Esophagus squamous epithelium (tissue), 5 donors: Measurements from ENCODE around the gene MAP7D1. TPM values are rescaled to one million over a fixed set of nuclear protein-coding genes. Genes with fewer than 3 reads are reported as not detected.

ENCODE experiments used
- DNase-seq: peaks from one replicate; lab custom pipeline; 2025; lab: John Stamatoyannopoulos, UW
- H3K27ac ChIP-seq, 4 donors: fragments of 200-600 bp; sonication (generic); one replicate each; pipeline ENCODE4 v1.5.1; 2016 to 2019; ENCODE audit warnings: mild to moderate bottlenecking in 1 of 4
- H3K27me3 ChIP-seq, 4 donors: fragments of 200-600 bp; sonication (generic); 1 replicate in 3 of 4; 2 replicates in 1 of 4; pipeline versions ENCODE4 v1.5.1 to v1.6.0; 2017 to 2021; ENCODE audit warnings: antibody characterized with exemption in 1 of 4
- H3K36me3 ChIP-seq, 3 donors: fragments of 200-600 bp; sonication (generic); one replicate each; pipeline ENCODE4 v1.5.1; 2016 to 2019
- H3K4me1 ChIP-seq, 3 donors: fragments of 200-600 bp; sonication (generic); one replicate each; pipeline ENCODE4 v1.5.1; 2017 to 2019
- H3K4me3 ChIP-seq, 4 donors: fragments of 200-600 bp; sonication (generic); 1 replicate in 3 of 4; 2 replicates in 1 of 4; pipeline ENCODE4 v1.5.1; 2016 to 2019; ENCODE audit warnings: mild to moderate bottlenecking in 2 of 4, moderate library complexity in 1 of 4
- H3K9me3 ChIP-seq, 3 donors: fragments of 200-600 bp; sonication (generic); one replicate each; pipeline ENCODE4 v1.5.1; 2016 to 2019
- CTCF ChIP-seq, 6 experiments: fragments of 450-650 bp in 4 of 6; fragments of 200-600 bp in 2 of 6; sonication (generic) in 2 of 6; IDR thresholded peaks; one replicate each; pipeline ENCODE4 v1.5.1; 2016 to 2019; ENCODE audit warnings: antibody characterized with exemption in 6 of 6, mild to moderate bottlenecking in 4 of 6, moderate library complexity in 4 of 6
- POLR2A ChIP-seq, 4 donors: fragments of 450-650 bp; IDR thresholded peaks; one replicate each; pipeline ENCODE4 v1.6.1; 2017; ENCODE audit warnings: antibody characterized with exemption in 4 of 4, mild to moderate bottlenecking in 4 of 4, moderate library complexity in 3 of 4
- WGBS, 2 donors: methylation state at CpG; one replicate each; pipeline ENCODE4 v1.1.5; 2018; 5-methylcytosine and 5-hydroxymethylcytosine counted together
- intact Hi-C: fragments of 100-400 bp; cut with DNase I; formaldehyde crosslinking; loops from one replicate; pipeline ENCODE4 v1.15.0; 2022
- total RNA-seq, 4 donors: library from RNA; depleted of rRNA; stranded (reverse); fragments of >200 nt; gene quantifications; one replicate each; pipeline ENCODE4 v1.1.0, GENCODE V29; 2016
- donor health status: DM: yes; HTN: yes; CAD: no.

Gene MAP7D1
- total RNA-seq, 4 donors from 2014 or later, result 59.4 to 180 (median 92.9) TPM

- no peaks in the 10 kb centered on the region for H3K27me3 ChIP-seq
- H3K4me1 ChIP-seq, result peaks cover 53 to 95% (median 81%) of the 10 kb centered on the region in 3 donors
- no peak for DNase-seq
- intact Hi-C loops, result no loop called here
- no peaks in the 10 kb centered on the region for H3K9me3 ChIP-seq
- no peak overlapping the region for H3K4me3 ChIP-seq
- peak overlapping the region; percentile 85 to 100 (median 94) for H3K27ac ChIP-seq
- 33 to 67% methylated on average over 1 of the region's 1 CpG for WGBS, 2 donors
- no peak for TF ChIP-seq CTCF (IDR thresholded peaks at IDR 0.05)
- no peak for TF ChIP-seq POLR2A (IDR thresholded peaks at IDR 0.05)
- H3K36me3 ChIP-seq, result peaks cover 0 to 12% (median 0%) of the 10 kb centered on the region in 3 donors
Observed at GRCh38 chr1:36162680-36163239, 6.8 kb downstream of the MAP7D1 start.

GRCh38 chr1:36163426-36163825 is 7.5 kb downstream of the MAP7D1 start:
- DNase-seq, result no peak
- H3K4me1 ChIP-seq, result peaks cover 49 to 95% (median 80%) of the 10 kb centered on the region in 3 donors

GRCh38 chr1:36164361-36164760 is 8.4 kb downstream of the MAP7D1 start:
- intact Hi-C loops, result no loop called here
- Histone ChIP-seq H3K27me3 (no peaks in the 10 kb centered on the region), H3K27ac (peak overlapping the region in 3 of 4 donors; percentile 7 to 19 (median 15)), H3K36me3 (peaks cover 0 to 21% (median 0%) of the 10 kb centered on the region in 3 donors), H3K4me1 (peaks cover 46 to 95% (median 76%) of the 10 kb centered on the region in 3 donors), H3K4me3 (no peak overlapping the region), H3K9me3 (no peaks in the 10 kb centered on the region)
- no peak for DNase-seq
- WGBS, 2 donors, result 83 to 96% methylated on average over 2 of the region's 2 CpGs
- TF ChIP-seq POLR2A (IDR thresholded peaks at IDR 0.05) (no peak), CTCF (IDR thresholded peaks at IDR 0.05) (no peak)

More at GRCh38 chr1:36163426-36163825, 7.5 kb downstream of the MAP7D1 start:
- intact Hi-C loops, result no loop called here
- Histone ChIP-seq H3K9me3 (no peaks in the 10 kb centered on the region), H3K36me3 (peaks cover 0 to 19% (median 0%) of the 10 kb centered on the region in 3 donors), H3K27me3 (no peaks in the 10 kb centered on the region), H3K27ac (peak overlapping the region in 3 of 4 donors; percentile 94 to 100 (median 95)), H3K4me3 (no peak overlapping the region)
- TF ChIP-seq CTCF (IDR thresholded peaks at IDR 0.05) (no peak), POLR2A (IDR thresholded peaks at IDR 0.05) (no peak)

- no peak for DNase-seq
- peak overlapping the region in 1 of 4 donors; percentile 6 for H3K27ac ChIP-seq
Observed at GRCh38 chr1:36165145-36165544, 9.2 kb downstream of the MAP7D1 start.

More at GRCh38 chr1:36165145-36165544, 9.2 kb downstream of the MAP7D1 start:
- 90 to 94% methylated on average over 1 of the region's 1 CpG for WGBS, 2 donors
- TF ChIP-seq POLR2A (IDR thresholded peaks at IDR 0.05) (no peak), CTCF (IDR thresholded peaks at IDR 0.05) (no peak)
- H3K27me3 ChIP-seq, result no peaks in the 10 kb centered on the region
- peaks cover 0 to 24% (median 0%) of the 10 kb centered on the region in 3 donors for H3K36me3 ChIP-seq
- peaks cover 38 to 95% (median 68%) of the 10 kb centered on the region in 3 donors for H3K4me1 ChIP-seq
- H3K4me3 ChIP-seq, result no peak overlapping the region
- H3K9me3 ChIP-seq, result no peaks in the 10 kb centered on the region
- intact Hi-C loops, result no loop called here
